ENCODE data around the gene RAVER1.

- no peak for TF ChIP-seq CTCF (IDR thresholded peaks at IDR 0.05)
- no peak for TF ChIP-seq POLR2A (IDR thresholded peaks at IDR 0.05)
These were observed 61.7 kb downstream of the RAVER1 start for GRCh38 chr19:10271543-10272086.
